HEK293 (cell line): ENCODE results near the gene RPS6KA2.

Experiments
- BCL11B ChIP-seq: fragments of 450-650 bp; formaldehyde crosslinking; IDR thresholded peaks from 2 replicates; pipeline ENCODE4 v1.5.1; 2016; ENCODE audit warnings: low read depth, missing biosample characterization, missing genetic modification characterization
- BCL6B ChIP-seq: fragments of 450-650 bp; formaldehyde crosslinking; IDR thresholded peaks from 2 replicates; pipeline ENCODE4 v1.5.1; 2017; ENCODE audit warnings: missing biosample characterization, missing genetic modification characterization
- GLI4 ChIP-seq: fragments of 450-650 bp; formaldehyde crosslinking; IDR thresholded peaks from 2 replicates; pipeline ENCODE4 v1.5.1; 2016; ENCODE audit warnings: missing biosample characterization, missing genetic modification characterization
- HOXD13 ChIP-seq: sonication (generic); formaldehyde crosslinking; IDR thresholded peaks from 2 replicates; pipeline ENCODE4 v1.8.0; 2022; ENCODE audit warnings: missing genetic modification reagents, borderline replicate concordance
- KLF16 ChIP-seq: fragments of 450-650 bp; formaldehyde crosslinking; IDR thresholded peaks from 2 replicates; pipeline ENCODE4 v1.5.1; 2017; ENCODE audit warnings: missing biosample characterization, missing genetic modification characterization
- RBAK ChIP-seq: fragments of 450-650 bp; formaldehyde crosslinking; IDR thresholded peaks from 2 replicates; pipeline ENCODE4 v1.5.1; 2016; ENCODE audit warnings: missing biosample characterization, missing genetic modification characterization
- TSHZ1 ChIP-seq: fragments of 450-650 bp; formaldehyde crosslinking; IDR thresholded peaks from 2 replicates; pipeline ENCODE4 v1.5.1; 2016; ENCODE audit warnings: missing biosample characterization, missing genetic modification characterization, borderline replicate concordance
- YY2 ChIP-seq: fragments of 450-650 bp; formaldehyde crosslinking; IDR thresholded peaks from 2 replicates; pipeline ENCODE4 v1.5.1; 2016; ENCODE audit warnings: missing biosample characterization, missing genetic modification characterization
- ZBTB11 ChIP-seq: fragments of 450-650 bp; formaldehyde crosslinking; conservative IDR thresholded peaks from 2 replicates; pipeline ENCODE4 v1.5.1; 2016; ENCODE audit warnings: low read depth, missing biosample characterization, missing genetic modification characterization
- ZFP37 ChIP-seq: fragments of 450-650 bp; formaldehyde crosslinking; IDR thresholded peaks from 2 replicates; pipeline ENCODE4 v1.5.1; 2016; ENCODE audit warnings: missing biosample characterization, missing genetic modification characterization
- ZNF10 ChIP-seq: fragments of 450-650 bp; formaldehyde crosslinking; IDR thresholded peaks from 2 replicates; pipeline ENCODE4 v1.5.1; 2017; ENCODE audit warnings: missing biosample characterization, missing genetic modification characterization
- ZNF138 ChIP-seq: fragments of 450-650 bp; formaldehyde crosslinking; IDR thresholded peaks from 2 replicates; pipeline ENCODE4 v1.5.1; 2016; ENCODE audit warnings: missing biosample characterization, missing genetic modification characterization, borderline replicate concordance
- ZNF175 ChIP-seq: fragments of 450-650 bp; formaldehyde crosslinking; IDR thresholded peaks from 2 replicates; pipeline ENCODE4 v1.5.1; 2016; ENCODE audit warnings: missing biosample characterization, missing genetic modification characterization
- ZNF280D ChIP-seq: fragments of 450-650 bp; formaldehyde crosslinking; IDR thresholded peaks from 2 replicates; pipeline ENCODE4 v1.5.1; 2016; ENCODE audit warnings: missing biosample characterization, missing genetic modification characterization
- ZNF473 ChIP-seq: fragments of 450-650 bp; formaldehyde crosslinking; IDR thresholded peaks from 2 replicates; pipeline ENCODE4 v1.5.1; 2017; ENCODE audit warnings: missing biosample characterization, missing genetic modification characterization
- ZNF518A ChIP-seq: fragments of 450-650 bp; formaldehyde crosslinking; conservative IDR thresholded peaks from 2 replicates; pipeline ENCODE4 v1.5.1; 2016; ENCODE audit warnings: low read depth, missing biosample characterization, missing genetic modification characterization
- ZNF560 ChIP-seq: fragments of 450-650 bp; formaldehyde crosslinking; IDR thresholded peaks from 2 replicates; pipeline ENCODE4 v1.5.1; 2017; ENCODE audit warnings: missing biosample characterization, missing genetic modification characterization, borderline replicate concordance
- ZNF670 ChIP-seq: fragments of 450-650 bp; formaldehyde crosslinking; IDR thresholded peaks from 2 replicates; pipeline ENCODE4 v1.5.1; 2016; ENCODE audit warnings: missing biosample characterization, missing genetic modification characterization, low read depth
- ZNF692 ChIP-seq: fragments of 450-650 bp; formaldehyde crosslinking; IDR thresholded peaks from 2 replicates; pipeline ENCODE4 v1.5.1; 2016; ENCODE audit warnings: missing biosample characterization, missing genetic modification characterization
- ZNF701 ChIP-seq: fragments of 450-650 bp; formaldehyde crosslinking; IDR thresholded peaks from 2 replicates; pipeline ENCODE4 v1.5.1; 2016; ENCODE audit warnings: missing biosample characterization, missing genetic modification characterization

The RPS6KA2 gene

GRCh38 chr6:166402582-166403277, 224.3 kb downstream of the RPS6KA2 start (continued):
- TF ChIP-seq ZBTB11: no peak
- TF ChIP-seq YY2 (tag by site-specific recombination): no peak
- no peak for TF ChIP-seq TSHZ1 (tag by site-specific recombination)
- no peak for TF ChIP-seq ZNF473 (tag by site-specific recombination)
- TF ChIP-seq ZNF692 (tag by site-specific recombination): peak; percentile 23; the same call in 1 of the 2 replicates
- TF ChIP-seq GLI4 (tag by site-specific recombination): no peak
- TF ChIP-seq ZNF518A: peak; percentile 29; the same call in 1 of the 2 replicates
- TF ChIP-seq ZNF280D (tag by site-specific recombination): no peak
- TF ChIP-seq BCL6B: no peak
- no peak for TF ChIP-seq RBAK (tag by site-specific recombination)
- no peak for TF ChIP-seq KLF16 (tag by site-specific recombination)
- no peak for TF ChIP-seq ZNF670 (tag by site-specific recombination)
- peak; percentile 36; the same call in 1 of the 2 replicates for TF ChIP-seq BCL11B (tag by site-specific recombination)
- TF ChIP-seq HOXD13 (CRISPR knock-in tag): no peak
- no peak for TF ChIP-seq ZNF701 (tag by site-specific recombination)
- peak; percentile 57; the same call in 1 of the 2 replicates for TF ChIP-seq ZNF10 (tag by site-specific recombination)
- no peak for TF ChIP-seq ZNF175 (tag by site-specific recombination)
- no peak for TF ChIP-seq ZNF138 (tag by site-specific recombination)
- TF ChIP-seq ZFP37 (tag by site-specific recombination): no peak
- TF ChIP-seq ZNF560 (tag by site-specific recombination): no peak
